H1 (cell line): ENCODE results near the gene VAV2. TPM values are rescaled to one million over a fixed set of nuclear protein-coding genes. Genes with fewer than 3 reads are reported as not detected.

Experiments
- CTCF ChIA-PET: fragments of 300-600 bp; sonication (Branson Sonifier 250); formaldehyde crosslinking; loops from one replicate; lab custom pipeline; 2021; ENCODE audit not compliant: partially characterized antibody; lab: Charles Lee
- POLR2A ChIA-PET: fragments of 300-600 bp; sonication (Branson Sonifier 250); formaldehyde crosslinking; loops from one replicate; lab custom pipeline; 2021; ENCODE audit warnings: inconsistent platforms; ENCODE audit not compliant: partially characterized antibody; lab: Charles Lee
- DNase-seq, 2 experiments: peaks; one replicate each; pipeline versions ENCODE4 v3.0.0 to v3.0.0-alpha.2; 2010 to 2022; ENCODE audit warnings: low spot score in 2 of 2, low read depth in 1 of 2, mixed read lengths in 1 of 2
- FAIRE-seq: peaks from 2 replicates; lab custom pipeline; 2011; peaks lifted over from hg19 to GRCh38; lab: Jason Lieb, UNC
- H2AFZ ChIP-seq: 2 replicates; pipeline ENCODE4 v1.8.1; 2012; ENCODE audit warnings: low read length, inconsistent platforms
- H2AK5ac ChIP-seq: 2 replicates; pipeline ENCODE4 v1.6.1; 2013; ENCODE audit warnings: low read depth, low read length
- H2BK120ac ChIP-seq: replicated peaks from 2 replicates; pipeline ENCODE3; 2013; ENCODE audit warnings: low read depth, low read length, inconsistent platforms
- H2BK12ac ChIP-seq: 2 replicates; pipeline ENCODE4 v1.6.1; 2013; ENCODE audit warnings: low read depth, low read length
- H2BK15ac ChIP-seq: 2 replicates; pipeline ENCODE4 v1.6.1; 2013; ENCODE audit warnings: low read length
- H2BK20ac ChIP-seq: 2 replicates; pipeline ENCODE4 v1.6.1; 2013; ENCODE audit warnings: low read length
- H2BK5ac ChIP-seq: 2 replicates; pipeline ENCODE4 v1.6.1; 2013; ENCODE audit warnings: low read depth, low read length
- H3K14ac ChIP-seq: 2 replicates; pipeline ENCODE4 v1.6.1; 2013; ENCODE audit warnings: inconsistent platforms; ENCODE audit not compliant: insufficient read length
- H3K18ac ChIP-seq: 2 replicates; pipeline ENCODE4 v1.6.1; 2013; ENCODE audit warnings: low read length; ENCODE audit errors: extremely low read depth
- H3K23ac ChIP-seq: 2 replicates; pipeline ENCODE4 v1.6.1; 2013; ENCODE audit warnings: inconsistent platforms; ENCODE audit not compliant: insufficient read length
- H3K23me2 ChIP-seq: 2 replicates; pipeline ENCODE4 v1.6.1; 2013; ENCODE audit warnings: low read depth, low read length
- H3K27ac ChIP-seq: 2 replicates; pipeline ENCODE4 v1.6.1; 2011; ENCODE audit warnings: low read depth, low read length, inconsistent platforms
- H3K27me3 ChIP-seq, 4 experiments: replicated peaks in 1 of 4; 1 replicate in 1 of 4; 2 replicates in 3 of 4; pipeline versions ENCODE4 v1.6.1 to v1.8.1; 2011 to 2013; ENCODE audit warnings: low read length in 3 of 4, mild to moderate bottlenecking in 3 of 4, inconsistent platforms in 2 of 4, mixed read lengths in 2 of 4, moderate library complexity in 1 of 4; ENCODE audit not compliant: control insufficient read depth in 3 of 4, insufficient read depth in 3 of 4; ENCODE audit errors: extremely low read depth in 1 of 4
- H3K36me3 ChIP-seq, 4 experiments: 2 replicates each; pipeline versions ENCODE4 v1.6.1 to v1.8.1; 2011 to 2013; ENCODE audit warnings: mild to moderate bottlenecking in 4 of 4, low read length in 3 of 4, moderate library complexity in 2 of 4, control low read depth in 1 of 4, inconsistent platforms in 1 of 4; ENCODE audit not compliant: insufficient read depth in 4 of 4, control insufficient read depth in 2 of 4
- H3K4ac ChIP-seq: replicated peaks from 2 replicates; pipeline ENCODE3; 2013; ENCODE audit warnings: low read length, low read depth, mixed read lengths, inconsistent platforms; ENCODE audit not compliant: insufficient read length
- H3K4me1 ChIP-seq, 4 experiments: replicated peaks in 1 of 4; 1 replicate in 1 of 4; 2 replicates in 3 of 4; pipeline versions ENCODE4 v1.6.1 to v1.8.1; 2011 to 2013; ENCODE audit warnings: low read length in 3 of 4, inconsistent platforms in 2 of 4, mixed read lengths in 1 of 4; ENCODE audit not compliant: insufficient read depth in 4 of 4, control insufficient read depth in 3 of 4
- H3K4me2 ChIP-seq, 2 experiments: 2 replicates each; pipeline versions ENCODE4 v1.6.1 to v1.8.1; 2011 to 2013; ENCODE audit warnings: low read depth in 2 of 2, low read length in 2 of 2, control low read depth in 1 of 2, inconsistent platforms in 1 of 2, mild to moderate bottlenecking in 1 of 2; ENCODE audit not compliant: insufficient read depth in 1 of 2
- H3K4me3 ChIP-seq, 4 experiments: fragments of 200-600, 300-600 bp in 1 of 4; sonication (generic), shearing (Covaris generic), sonication (Bioruptor Twin) in 1 of 4; 2 replicates each; pipeline versions ENCODE4 v1.5.1 to v1.8.1; 2011 to 2016; ENCODE audit warnings: low read length in 4 of 4, low read depth in 3 of 4, control low read depth in 2 of 4, inconsistent platforms in 2 of 4, mild to moderate bottlenecking in 2 of 4, mixed read lengths in 1 of 4, moderate library complexity in 1 of 4; ENCODE audit not compliant: insufficient read depth in 2 of 4; ENCODE audit errors: extremely low read depth in 1 of 4
- H3K56ac ChIP-seq: replicated peaks from 2 replicates; pipeline ENCODE3; 2013; ENCODE audit warnings: low read depth, mild to moderate bottlenecking, mixed read lengths, low read length, inconsistent platforms; ENCODE audit not compliant: insufficient read length
- H3K79me1 ChIP-seq: 2 replicates; pipeline ENCODE4 v1.6.1; 2013; ENCODE audit warnings: low read depth, low read length, control low read depth
- H3K79me2 ChIP-seq, 2 experiments: 2 replicates each; pipeline versions ENCODE4 v1.6.1 to v1.8.1; 2012 to 2013; ENCODE audit warnings: low read length in 2 of 2, mild to moderate bottlenecking in 2 of 2, inconsistent platforms in 1 of 2; ENCODE audit not compliant: insufficient read depth in 2 of 2, control insufficient read depth in 1 of 2
- H3K9ac ChIP-seq, 4 experiments: replicated peaks in 1 of 4; 1 replicate in 1 of 4; 2 replicates in 3 of 4; pipeline versions ENCODE4 v1.6.1 to v1.8.1; 2011 to 2013; ENCODE audit warnings: low read depth in 3 of 4, low read length in 3 of 4, control low read depth in 2 of 4, mild to moderate bottlenecking in 2 of 4, moderate library complexity in 2 of 4, inconsistent platforms in 1 of 4; ENCODE audit errors: extremely low read depth in 1 of 4
- H3K9me3 ChIP-seq, 2 experiments: 2 replicates each; pipeline versions ENCODE4 v1.6.1 to v1.8.1; 2012 to 2013; ENCODE audit warnings: mild to moderate bottlenecking in 2 of 2, moderate library complexity in 2 of 2, control low read depth in 1 of 2, inconsistent platforms in 1 of 2, low read depth in 1 of 2, low read length in 1 of 2, mixed read lengths in 1 of 2; ENCODE audit not compliant: insufficient read depth in 2 of 2
- H4K20me1 ChIP-seq, 2 experiments: replicated peaks in 1 of 2; 2 replicates each; pipeline versions ENCODE3 to v1.8.1; 2011 to 2013; ENCODE audit warnings: inconsistent platforms in 2 of 2, low read length in 2 of 2, mild to moderate bottlenecking in 1 of 2; ENCODE audit not compliant: insufficient read depth in 2 of 2, control insufficient read depth in 1 of 2
- H4K5ac ChIP-seq: 2 replicates; pipeline ENCODE4 v1.6.1; 2013; ENCODE audit warnings: low read length, low read depth, mixed read lengths, inconsistent platforms; ENCODE audit not compliant: insufficient read length
- H4K8ac ChIP-seq: 2 replicates; pipeline ENCODE4 v1.8.0; 2013; ENCODE audit warnings: mild to moderate bottlenecking, moderate library complexity, low read length, inconsistent platforms; ENCODE audit not compliant: insufficient read depth; ENCODE audit errors: extremely low read depth
- H4K91ac ChIP-seq: replicated peaks from 2 replicates; pipeline ENCODE3; 2013; ENCODE audit warnings: low read length, mixed read lengths, inconsistent platforms; ENCODE audit not compliant: insufficient read length
- BACH1 ChIP-seq: IDR thresholded peaks from 2 replicates; pipeline ENCODE4 v1.6.1; 2012; ENCODE audit warnings: low read length, improper control_type of control experiment
- BCL11A ChIP-seq, 2 experiments: IDR thresholded peaks; one replicate each; pipeline ENCODE4 v1.6.1; 2011; ENCODE audit warnings: low read depth in 2 of 2, low read length in 2 of 2, mild to moderate bottlenecking in 2 of 2
- EP300 ChIP-seq, 2 experiments: IDR thresholded peaks; 1 replicate in 1 of 2; 2 replicates in 1 of 2; pipeline ENCODE4 v1.6.1; 2011 to 2012; ENCODE audit warnings: low read depth in 2 of 2, low read length in 2 of 2, mild to moderate bottlenecking in 2 of 2, borderline replicate concordance in 1 of 2, inconsistent platforms in 1 of 2, moderate library complexity in 1 of 2
- GABPA ChIP-seq: IDR thresholded peaks from 2 replicates; pipeline ENCODE4 v1.6.1; 2011; ENCODE audit warnings: mild to moderate bottlenecking, low read length, moderate library complexity, borderline replicate concordance; ENCODE audit not compliant: insufficient read depth
- JUN ChIP-seq: IDR thresholded peaks from 2 replicates; pipeline ENCODE4 v1.6.1; 2011; ENCODE audit warnings: low read depth, mild to moderate bottlenecking, improper control_type of control experiment, low read length
- RAD21 ChIP-seq, 2 experiments: IDR thresholded peaks in 1 of 2; conservative IDR thresholded peaks in 1 of 2; 2 replicates each; pipeline ENCODE4 v1.6.1; 2011; ENCODE audit warnings: low read depth in 2 of 2, low read length in 2 of 2, improper control_type of control experiment in 1 of 2, inconsistent platforms in 1 of 2, mild to moderate bottlenecking in 1 of 2, moderate library complexity in 1 of 2
- SIRT6 ChIP-seq: IDR thresholded peaks from one replicate; pipeline ENCODE4 v1.7.1; 2012; ENCODE audit warnings: low read length, inconsistent platforms
- WGBS, 2 experiments: shearing (Covaris generic) in 1 of 2; methylation state at CpG; one replicate each; pipeline versions ENCODE4 v1.1.6 to v1.1.7; 2013 to 2015; ENCODE audit warnings: low lambda C conversion rate in 2 of 2, mixed read lengths in 2 of 2, inconsistent platforms in 1 of 2, low coverage in 1 of 2, missing lambda C conversion rate in 1 of 2; ENCODE audit not compliant: insufficient replicate concordance in 2 of 2, insufficient coverage in 1 of 2, insufficient read length in 1 of 2; ENCODE audit errors: extremely low coverage in 1 of 2, missing lambda C conversion rate in 1 of 2; 5-methylcytosine and 5-hydroxymethylcytosine counted together
- polyA plus RNA-seq, 7 experiments: library from polyadenylated mRNA; depleted of rRNA in 3 of 7; stranded (reverse) in 5 of 7; unstranded in 2 of 7; fragments of >200 nt in 5 of 7; fragments of 200-250 nt in 2 of 7; gene quantifications; 1 replicate in 5 of 7; 2 replicates in 1 of 7; 4 replicates in 1 of 7; pipeline versions ENCODE4 v1.2.1 to v1.2.3, GENCODE V29; 2011 to 2013; ENCODE audit warnings: missing spikeins in 2 of 7, mixed read lengths in 2 of 7
- total RNA-seq: library from RNA; stranded (reverse); fragmentation: NEBNext Ultra II Directional; extraction: Animal tissue kit (Norgen Biotek cat#: 25700); gene quantifications from 2 replicates; pipeline ENCODE4 v1.2.1, GENCODE V29; 2021
- TF ChIP-seq, protein P1 (sequence below): IDR thresholded peaks from 2 replicates; pipeline ENCODE4 v1.6.1; 2012; ENCODE audit warnings: inconsistent platforms
- TF ChIP-seq, protein P2 (sequence below), 3 experiments: IDR thresholded peaks; 1 replicate in 2 of 3; 2 replicates in 1 of 3; pipeline versions ENCODE4 v1.5.1 to v1.6.1; 2011; ENCODE audit warnings: low read length in 3 of 3, mild to moderate bottlenecking in 3 of 3, inconsistent platforms in 2 of 3, low read depth in 1 of 3, moderate library complexity in 1 of 3; ENCODE audit not compliant: insufficient read depth in 1 of 3; ENCODE audit errors: control extremely low read depth in 1 of 3

The VAV2 gene
- total and polyA plus RNA-seq, 2 of the 8 experiments (the other 6 are each of a cell fraction or from before 2014, with no cell fraction given): 13.6 to 37.6 TPM

DNA sequence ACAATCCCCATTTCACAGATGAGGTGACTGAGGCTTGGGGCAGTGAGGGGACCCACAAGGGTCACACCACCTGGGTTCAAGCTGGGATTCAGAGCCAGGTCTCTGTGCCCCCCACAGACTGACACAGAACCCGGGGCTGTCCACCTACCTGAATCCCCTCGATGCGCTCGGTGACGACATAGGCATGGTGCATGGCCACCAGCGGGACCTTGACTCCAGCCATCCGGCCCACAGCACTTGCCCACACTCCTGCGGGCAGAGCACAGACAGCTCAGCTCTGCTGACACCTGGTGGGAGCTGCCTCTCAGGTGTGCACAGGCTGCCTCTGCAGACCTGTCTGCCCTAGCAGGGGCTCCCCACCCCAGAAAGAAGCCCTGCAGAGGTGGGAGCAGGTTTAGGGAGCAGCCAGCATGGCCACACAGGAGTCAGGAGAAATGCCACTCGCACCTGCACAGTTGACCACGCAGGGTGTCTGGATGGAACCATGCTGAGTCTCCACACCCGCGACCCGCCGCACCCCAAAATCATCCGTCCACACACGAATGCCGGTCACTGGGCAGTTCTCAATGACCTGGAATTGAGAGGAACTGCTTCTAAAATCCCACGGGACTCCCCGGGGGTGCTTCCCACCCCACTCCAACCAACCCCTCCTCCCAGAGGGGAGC is 262.4 kb downstream of the VAV2 start:
- H3K23me2 ChIP-seq: peaks cover 3% of the 10 kb centered on the region; the same call in 1 of the 2 replicates
- H2BK120ac ChIP-seq: no peak overlapping the region
- no peak overlapping the region for H2BK5ac ChIP-seq
- no peaks in the 10 kb centered on the region for H3K79me2 ChIP-seq
- H3K9ac ChIP-seq: no peak overlapping the region
- H3K27ac ChIP-seq: no peak overlapping the region
- ChIA-PET POLR2A (no interaction called here), CTCF (interaction anchor here (1.1 to 2.5 kb wide), 9 partner anchors 9 to 266 kb away, joined by 3 to 12 read pairs (median 3); partner anchors contain the start of gene SARDH)
- H3K27me3 ChIP-seq: no peaks in the 10 kb centered on the region
- no peak for DNase-seq
- no peak overlapping the region for H3K4me3 ChIP-seq
- no peak overlapping the region for H2BK12ac ChIP-seq
- H4K20me1 ChIP-seq: peaks cover 0 to 5% of the 10 kb centered on the region in 2 experiments
- H3K14ac ChIP-seq: no peak overlapping the region
- no peaks in the 10 kb centered on the region for H3K79me1 ChIP-seq
- H3K56ac ChIP-seq: no peak overlapping the region
- no peak overlapping the region for H3K23ac ChIP-seq
- H2BK20ac ChIP-seq: no peak overlapping the region
- H3K36me3 ChIP-seq: no peaks in the 10 kb centered on the region
- peaks cover 0 to 4% (median under 1%) of the 10 kb centered on the region in 4 experiments; a peak in 4 of 7 replicates for H3K4me1 ChIP-seq
- H2AK5ac ChIP-seq: no peak overlapping the region
- no peak overlapping the region for H4K91ac ChIP-seq
- H3K4ac ChIP-seq: no peak overlapping the region
- FAIRE-seq: no peak
- no peak overlapping the region for H3K4me2 ChIP-seq
- H2BK15ac ChIP-seq: no peak overlapping the region
- no peak overlapping the region for H4K8ac ChIP-seq
- H3K18ac ChIP-seq: no peak overlapping the region
- no peaks in the 10 kb centered on the region for H3K9me3 ChIP-seq
- 89% methylated on average over 19 of the region's 19 CpGs; no CpG with 5 or more reads in 1 of the 2 experiments for WGBS, 2 experiments
- H4K5ac ChIP-seq: no peak overlapping the region
- H2AFZ ChIP-seq: no peak overlapping the region
- TF ChIP-seq SIRT6 (no peak), RAD21 (IDR thresholded peaks at IDR 0.05 in 1 of 2, conservative IDR thresholded peaks at IDR 0.05 in 1 of 2; ENCODE audit: low read depth in 2 of 2, low read length in 2 of 2) (peak in 1 of 2 experiments; percentile 37; a peak in 1 of 4 replicates), EP300 (IDR thresholded peaks at IDR 0.05; ENCODE audit: borderline replicate concordance in 1 of 2, low read depth in 2 of 2, low read length in 2 of 2) (no peak), BACH1 (no peak), GABPA (no peak), BCL11A (IDR thresholded peaks at IDR 0.05; ENCODE audit: low read depth in 2 of 2, low read length in 2 of 2) (no peak), JUN (no peak)
- TF ChIP-seq, protein P1, sequence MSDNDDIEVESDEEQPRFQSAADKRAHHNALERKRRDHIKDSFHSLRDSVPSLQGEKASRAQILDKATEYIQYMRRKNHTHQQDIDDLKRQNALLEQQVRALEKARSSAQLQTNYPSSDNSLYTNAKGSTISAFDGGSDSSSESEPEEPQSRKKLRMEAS: no peak
- TF ChIP-seq, protein P2, sequence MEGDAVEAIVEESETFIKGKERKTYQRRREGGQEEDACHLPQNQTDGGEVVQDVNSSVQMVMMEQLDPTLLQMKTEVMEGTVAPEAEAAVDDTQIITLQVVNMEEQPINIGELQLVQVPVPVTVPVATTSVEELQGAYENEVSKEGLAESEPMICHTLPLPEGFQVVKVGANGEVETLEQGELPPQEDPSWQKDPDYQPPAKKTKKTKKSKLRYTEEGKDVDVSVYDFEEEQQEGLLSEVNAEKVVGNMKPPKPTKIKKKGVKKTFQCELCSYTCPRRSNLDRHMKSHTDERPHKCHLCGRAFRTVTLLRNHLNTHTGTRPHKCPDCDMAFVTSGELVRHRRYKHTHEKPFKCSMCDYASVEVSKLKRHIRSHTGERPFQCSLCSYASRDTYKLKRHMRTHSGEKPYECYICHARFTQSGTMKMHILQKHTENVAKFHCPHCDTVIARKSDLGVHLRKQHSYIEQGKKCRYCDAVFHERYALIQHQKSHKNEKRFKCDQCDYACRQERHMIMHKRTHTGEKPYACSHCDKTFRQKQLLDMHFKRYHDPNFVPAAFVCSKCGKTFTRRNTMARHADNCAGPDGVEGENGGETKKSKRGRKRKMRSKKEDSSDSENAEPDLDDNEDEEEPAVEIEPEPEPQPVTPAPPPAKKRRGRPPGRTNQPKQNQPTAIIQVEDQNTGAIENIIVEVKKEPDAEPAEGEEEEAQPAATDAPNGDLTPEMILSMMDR (IDR thresholded peaks at IDR 0.05; ENCODE audit: control extremely low read depth in 1 of 3, insufficient read depth in 1 of 3, low read depth in 1 of 3, low read length in 3 of 3): peak in 2 of 3 experiments; percentile 21 to 34; a peak in 2 of 4 replicates
